Neural cell (in vitro differentiated cells): ENCODE results near the gene SLC30A7.

Experiments used
- CTCF ChIP-seq: fragments of 450-650 bp; IDR thresholded peaks from 2 replicates; pipeline ENCODE4 v1.5.1; 2014; ENCODE audit warnings: antibody characterized with exemption, mild to moderate bottlenecking, moderate library complexity; ENCODE audit not compliant: poor library complexity, severe bottlenecking
- POLR2AphosphoS5 ChIP-seq: IDR thresholded peaks from 2 replicates; pipeline ENCODE4 v1.6.1; 2012
- RAD21 ChIP-seq: fragments of 450-650 bp; conservative IDR thresholded peaks from 2 replicates; pipeline ENCODE4 v1.6.1; 2014; ENCODE audit warnings: antibody characterized with exemption, mild to moderate bottlenecking, moderate library complexity
- TAF1 ChIP-seq: IDR thresholded peaks from 2 replicates; pipeline ENCODE4 v1.6.1; 2012; ENCODE audit warnings: low read depth

- no peak for TF ChIP-seq CTCF
- no peak for TF ChIP-seq POLR2AphosphoS5
- no peak for TF ChIP-seq TAF1
- TF ChIP-seq RAD21, result no peak
Measured at GRCh38 chr1:100862591-100862990, 33.3 kb upstream of the SLC30A7 start.
